ENCODE data around the gene SRSF9. TPM values are rescaled to one million over a fixed set of nuclear protein-coding genes. Genes with fewer than 3 reads are reported as not detected.

The SRSF9 gene
- polyA plus RNA-seq, 1 donor from 2014 or later = 289 TPM

DNA sequence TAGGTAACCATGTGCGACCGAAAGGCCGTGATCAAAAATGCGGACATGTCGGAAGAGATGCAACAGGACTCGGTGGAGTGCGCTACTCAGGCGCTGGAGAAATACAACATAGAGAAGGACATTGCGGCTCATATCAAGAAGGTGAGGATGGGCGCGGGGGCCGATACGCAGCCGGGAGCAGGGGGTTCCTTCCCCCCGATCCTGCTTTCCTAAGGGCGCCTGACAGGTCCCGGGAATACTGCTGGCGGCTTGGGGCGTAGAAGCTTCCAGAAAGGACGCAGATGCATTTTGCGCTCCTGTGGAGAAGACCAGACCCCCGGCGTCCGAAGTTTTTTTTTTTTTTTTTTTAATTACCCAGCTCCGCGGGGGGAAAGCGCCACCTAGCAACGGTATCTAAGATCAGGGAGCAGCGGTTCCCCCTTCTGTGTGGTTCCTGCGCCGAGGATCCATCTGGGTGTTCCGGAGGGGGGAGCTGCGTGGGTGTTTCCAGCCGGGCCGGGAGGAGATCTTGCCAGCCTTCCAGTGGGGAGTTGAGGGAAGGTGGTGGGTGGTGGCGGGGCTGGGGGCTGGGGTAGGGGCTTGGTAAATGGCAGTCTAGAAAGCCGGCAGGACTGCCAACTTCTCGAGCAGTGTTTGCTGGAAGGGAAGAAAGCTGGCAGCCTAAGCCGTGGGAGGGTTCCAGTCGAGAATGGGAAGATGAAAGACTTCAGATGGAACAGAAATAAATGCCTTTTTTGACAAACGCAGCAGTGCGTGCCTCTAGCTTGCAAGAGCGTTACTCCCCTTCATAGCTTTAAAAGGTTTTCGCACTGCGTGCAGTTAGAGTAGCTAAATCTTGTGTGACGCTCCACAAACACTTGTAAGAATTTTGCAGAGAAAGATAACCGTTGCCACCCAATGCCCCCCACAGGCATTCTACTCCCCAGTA is 27.1 kb upstream of the SRSF9 start:
- TF ChIP-seq RAD21 (conservative IDR thresholded peaks at IDR 0.05) (no peak), SMC3 (conservative IDR thresholded peaks at IDR 0.05; ENCODE audit: poor library complexity) (peak; percentile 11), EP300 (conservative IDR thresholded peaks at IDR 0.05; ENCODE audit: poor library complexity, severe bottlenecking) (no peak), MXI1 (conservative IDR thresholded peaks at IDR 0.05; ENCODE audit: poor library complexity, severe bottlenecking) (no peak)
- no peaks in the 10 kb centered on the region for H3F3A ChIP-seq (ENCODE audit: insufficient read depth, low read length, poor library complexity, severe bottlenecking)
- H4K20me1 ChIP-seq (ENCODE audit: insufficient read depth) = peaks cover 4% of the 10 kb centered on the region
- peak overlapping the region; percentile 45 for H2AFZ ChIP-seq (ENCODE audit: low read depth, low read length)
- H3K4me3 ChIP-seq (ENCODE audit: low read length) = peak overlapping the region; percentile 79
- peak overlapping the region; percentile 66 for H3K9ac ChIP-seq (ENCODE audit: low read length)
- no peaks in the 10 kb centered on the region for H3K36me3 ChIP-seq (ENCODE audit: insufficient read depth, low read length)
- peaks cover 23% of the 10 kb centered on the region for H3K79me2 ChIP-seq (replicated peaks; ENCODE audit: insufficient read depth, low read length)
- no peaks in the 10 kb centered on the region for H3K27me3 ChIP-seq (ENCODE audit: insufficient read depth, low read depth, low read length)
- peak overlapping the region; percentile 69 for H3K27ac ChIP-seq (ENCODE audit: low read length)
- no peaks in the 10 kb centered on the region for H3K9me2 ChIP-seq (ENCODE audit: insufficient read depth, low read length)
- H3K4me2 ChIP-seq (ENCODE audit: low read length) = peak overlapping the region; percentile 72
- no peaks in the 10 kb centered on the region for H3K9me3 ChIP-seq (ENCODE audit: low read length)

DNA sequence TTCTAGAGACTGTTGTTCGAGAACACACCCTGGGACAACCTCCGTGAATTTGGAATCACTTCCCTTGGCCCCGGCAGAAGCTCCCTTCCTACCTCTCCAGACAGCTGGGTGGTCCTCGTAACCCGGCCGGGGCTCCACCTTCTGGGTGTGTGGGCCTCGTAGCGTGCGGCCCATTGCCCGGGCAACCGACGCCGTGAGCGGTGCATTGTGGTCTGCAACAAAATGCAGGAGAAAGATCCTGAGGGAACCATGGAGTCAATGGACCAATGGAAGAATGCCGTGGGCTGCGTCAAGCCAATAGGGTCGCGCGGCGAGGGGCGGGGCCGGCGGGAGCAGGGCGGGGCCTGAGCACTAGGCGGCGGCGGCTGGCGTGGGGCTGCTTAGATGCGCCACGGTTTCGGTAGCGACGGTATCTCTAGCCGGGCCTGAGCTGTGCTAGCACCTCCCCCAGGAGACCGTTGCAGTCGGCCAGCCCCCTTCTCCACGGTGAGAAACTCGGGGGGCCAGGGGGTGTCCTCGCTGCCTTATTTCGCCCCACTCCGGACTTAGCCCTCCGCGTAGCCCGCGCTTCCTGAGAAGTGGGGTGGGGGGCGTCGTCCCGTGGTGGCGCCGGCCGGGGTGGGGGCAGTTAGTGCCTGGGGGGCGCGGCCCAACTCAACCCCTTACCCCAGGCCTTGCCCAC is 26.3 kb upstream of the SRSF9 start, which contains the start of gene DYNLL1:
DYNLL1 (plus strand) TSS at position 383 of the 682 bp plus-strand sequence. CDS start 309 bp downstream, outside the sequence.
- no peaks in the 10 kb centered on the region for H3K36me3 ChIP-seq (ENCODE audit: insufficient read depth, low read length)
- peak within 1 kb of the TSS; percentile 79 for H3K4me3 ChIP-seq (ENCODE audit: low read length)
- H3K9ac ChIP-seq (ENCODE audit: low read length) = peak within 1 kb of the TSS; percentile 66
- H3F3A ChIP-seq (ENCODE audit: insufficient read depth, low read length, poor library complexity, severe bottlenecking) = no peaks in the 10 kb centered on the region
- no peaks in the 10 kb centered on the region for H3K9me2 ChIP-seq (ENCODE audit: insufficient read depth, low read length)
- H3K27me3 ChIP-seq (ENCODE audit: insufficient read depth, low read depth, low read length) = no peaks in the 10 kb centered on the region
- TF ChIP-seq RAD21 (conservative IDR thresholded peaks at IDR 0.05) (no peak), EZH2 (IDR thresholded peaks at IDR 0.05; ENCODE audit: borderline replicate concordance, insufficient read depth, low read length, poor library complexity, severe bottlenecking) (no peak), EP300 (conservative IDR thresholded peaks at IDR 0.05; ENCODE audit: poor library complexity, severe bottlenecking) (peak; percentile 20), MXI1 (conservative IDR thresholded peaks at IDR 0.05; ENCODE audit: poor library complexity, severe bottlenecking) (peak; percentile 97), SMC3 (conservative IDR thresholded peaks at IDR 0.05; ENCODE audit: poor library complexity) (peak; percentile 34), TAF1 (IDR thresholded peaks at IDR 0.05; ENCODE audit: low read depth) (peak; percentile 73), POLR2AphosphoS5 (IDR thresholded peaks at IDR 0.05) (peak; percentile 87)
- TF ChIP-seq, protein P1, sequence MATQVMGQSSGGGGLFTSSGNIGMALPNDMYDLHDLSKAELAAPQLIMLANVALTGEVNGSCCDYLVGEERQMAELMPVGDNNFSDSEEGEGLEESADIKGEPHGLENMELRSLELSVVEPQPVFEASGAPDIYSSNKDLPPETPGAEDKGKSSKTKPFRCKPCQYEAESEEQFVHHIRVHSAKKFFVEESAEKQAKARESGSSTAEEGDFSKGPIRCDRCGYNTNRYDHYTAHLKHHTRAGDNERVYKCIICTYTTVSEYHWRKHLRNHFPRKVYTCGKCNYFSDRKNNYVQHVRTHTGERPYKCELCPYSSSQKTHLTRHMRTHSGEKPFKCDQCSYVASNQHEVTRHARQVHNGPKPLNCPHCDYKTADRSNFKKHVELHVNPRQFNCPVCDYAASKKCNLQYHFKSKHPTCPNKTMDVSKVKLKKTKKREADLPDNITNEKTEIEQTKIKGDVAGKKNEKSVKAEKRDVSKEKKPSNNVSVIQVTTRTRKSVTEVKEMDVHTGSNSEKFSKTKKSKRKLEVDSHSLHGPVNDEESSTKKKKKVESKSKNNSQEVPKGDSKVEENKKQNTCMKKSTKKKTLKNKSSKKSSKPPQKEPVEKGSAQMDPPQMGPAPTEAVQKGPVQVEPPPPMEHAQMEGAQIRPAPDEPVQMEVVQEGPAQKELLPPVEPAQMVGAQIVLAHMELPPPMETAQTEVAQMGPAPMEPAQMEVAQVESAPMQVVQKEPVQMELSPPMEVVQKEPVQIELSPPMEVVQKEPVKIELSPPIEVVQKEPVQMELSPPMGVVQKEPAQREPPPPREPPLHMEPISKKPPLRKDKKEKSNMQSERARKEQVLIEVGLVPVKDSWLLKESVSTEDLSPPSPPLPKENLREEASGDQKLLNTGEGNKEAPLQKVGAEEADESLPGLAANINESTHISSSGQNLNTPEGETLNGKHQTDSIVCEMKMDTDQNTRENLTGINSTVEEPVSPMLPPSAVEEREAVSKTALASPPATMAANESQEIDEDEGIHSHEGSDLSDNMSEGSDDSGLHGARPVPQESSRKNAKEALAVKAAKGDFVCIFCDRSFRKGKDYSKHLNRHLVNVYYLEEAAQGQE (IDR thresholded peaks at IDR 0.05; ENCODE audit: borderline replicate concordance) = peak; percentile 73
- TF ChIP-seq, protein P2, sequence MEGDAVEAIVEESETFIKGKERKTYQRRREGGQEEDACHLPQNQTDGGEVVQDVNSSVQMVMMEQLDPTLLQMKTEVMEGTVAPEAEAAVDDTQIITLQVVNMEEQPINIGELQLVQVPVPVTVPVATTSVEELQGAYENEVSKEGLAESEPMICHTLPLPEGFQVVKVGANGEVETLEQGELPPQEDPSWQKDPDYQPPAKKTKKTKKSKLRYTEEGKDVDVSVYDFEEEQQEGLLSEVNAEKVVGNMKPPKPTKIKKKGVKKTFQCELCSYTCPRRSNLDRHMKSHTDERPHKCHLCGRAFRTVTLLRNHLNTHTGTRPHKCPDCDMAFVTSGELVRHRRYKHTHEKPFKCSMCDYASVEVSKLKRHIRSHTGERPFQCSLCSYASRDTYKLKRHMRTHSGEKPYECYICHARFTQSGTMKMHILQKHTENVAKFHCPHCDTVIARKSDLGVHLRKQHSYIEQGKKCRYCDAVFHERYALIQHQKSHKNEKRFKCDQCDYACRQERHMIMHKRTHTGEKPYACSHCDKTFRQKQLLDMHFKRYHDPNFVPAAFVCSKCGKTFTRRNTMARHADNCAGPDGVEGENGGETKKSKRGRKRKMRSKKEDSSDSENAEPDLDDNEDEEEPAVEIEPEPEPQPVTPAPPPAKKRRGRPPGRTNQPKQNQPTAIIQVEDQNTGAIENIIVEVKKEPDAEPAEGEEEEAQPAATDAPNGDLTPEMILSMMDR (IDR thresholded peaks at IDR 0.05; ENCODE audit: poor library complexity, severe bottlenecking) = peak; percentile 51
- H3K27ac ChIP-seq (ENCODE audit: low read length) = peak within 1 kb of the TSS; percentile 69
- H3K4me2 ChIP-seq (ENCODE audit: low read length) = peak within 1 kb of the TSS; percentile 72
- H4K20me1 ChIP-seq (ENCODE audit: insufficient read depth) = peaks cover 4% of the 10 kb centered on the region
- H3K9me3 ChIP-seq (ENCODE audit: low read length) = no peaks in the 10 kb centered on the region
- peak within 1 kb of the TSS; percentile 45 for H2AFZ ChIP-seq (ENCODE audit: low read depth, low read length)
- H3K79me2 ChIP-seq (replicated peaks; ENCODE audit: insufficient read depth, low read length) = peaks cover 23% of the 10 kb centered on the region
